A549 treated with CORT108297 at 1 μM for 4 hours (cell line): ENCODE measurements around the gene ZNF808. TPM values are rescaled to one million over a fixed set of nuclear protein-coding genes. Genes with fewer than 3 reads are reported as not detected.

Experiments used
- total RNA-seq: library from RNA; stranded (reverse); fragments of 200-300 nt; extraction: Qiagen RNA extraction; gene quantifications from 5 replicates; pipeline ENCODE4 v1.2.3, GENCODE V29; 2022

Gene ZNF808
- total RNA-seq, result 0.09 to 0.22 TPM (median 0.12 TPM) in 5 replicates

DNA sequence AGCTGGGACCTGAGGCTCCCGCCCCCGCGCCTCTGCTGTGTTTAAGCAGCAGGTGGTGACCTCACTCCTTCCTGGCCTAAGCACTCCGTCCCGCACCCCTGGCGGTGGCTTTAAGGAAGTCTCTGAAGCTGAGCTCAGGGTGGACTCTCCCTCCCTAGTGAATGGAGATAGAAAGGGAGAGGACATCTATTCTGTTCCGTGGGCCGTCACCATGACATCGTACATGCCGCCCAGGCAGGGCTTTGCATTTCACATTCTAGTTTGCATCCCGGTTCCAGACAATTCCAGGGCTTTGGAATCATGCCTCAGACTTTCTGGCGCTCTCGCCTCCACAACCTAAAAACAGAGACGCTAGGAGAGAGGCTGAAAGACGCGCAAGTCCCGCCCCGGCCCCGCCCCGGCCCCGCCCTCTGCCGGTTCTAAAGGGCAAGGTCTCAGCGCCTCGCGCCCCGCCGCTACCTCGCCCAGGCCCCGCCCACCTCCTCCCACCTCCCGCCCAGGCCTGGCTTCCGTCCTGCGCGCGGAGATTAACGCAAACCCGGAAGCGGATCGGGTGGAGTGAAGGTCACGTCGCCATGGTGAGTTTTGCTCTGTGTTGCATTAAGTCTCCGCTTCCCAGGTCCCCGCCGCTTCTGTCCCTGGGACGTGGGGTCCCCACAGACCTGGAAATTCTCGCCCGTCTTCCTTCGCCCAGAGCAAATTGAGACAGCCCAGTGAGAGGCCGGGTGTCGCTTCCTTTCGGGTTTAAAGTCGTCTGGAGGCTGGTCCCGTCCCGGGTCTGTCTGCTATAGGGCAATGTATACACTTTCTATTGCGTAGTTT, at the start of gene ZNF808:
ZNF808 (plus strand) TSS at position 535 of the 822 bp plus-strand sequence. CDS start 15,617 bp downstream, outside the sequence.

DNA sequence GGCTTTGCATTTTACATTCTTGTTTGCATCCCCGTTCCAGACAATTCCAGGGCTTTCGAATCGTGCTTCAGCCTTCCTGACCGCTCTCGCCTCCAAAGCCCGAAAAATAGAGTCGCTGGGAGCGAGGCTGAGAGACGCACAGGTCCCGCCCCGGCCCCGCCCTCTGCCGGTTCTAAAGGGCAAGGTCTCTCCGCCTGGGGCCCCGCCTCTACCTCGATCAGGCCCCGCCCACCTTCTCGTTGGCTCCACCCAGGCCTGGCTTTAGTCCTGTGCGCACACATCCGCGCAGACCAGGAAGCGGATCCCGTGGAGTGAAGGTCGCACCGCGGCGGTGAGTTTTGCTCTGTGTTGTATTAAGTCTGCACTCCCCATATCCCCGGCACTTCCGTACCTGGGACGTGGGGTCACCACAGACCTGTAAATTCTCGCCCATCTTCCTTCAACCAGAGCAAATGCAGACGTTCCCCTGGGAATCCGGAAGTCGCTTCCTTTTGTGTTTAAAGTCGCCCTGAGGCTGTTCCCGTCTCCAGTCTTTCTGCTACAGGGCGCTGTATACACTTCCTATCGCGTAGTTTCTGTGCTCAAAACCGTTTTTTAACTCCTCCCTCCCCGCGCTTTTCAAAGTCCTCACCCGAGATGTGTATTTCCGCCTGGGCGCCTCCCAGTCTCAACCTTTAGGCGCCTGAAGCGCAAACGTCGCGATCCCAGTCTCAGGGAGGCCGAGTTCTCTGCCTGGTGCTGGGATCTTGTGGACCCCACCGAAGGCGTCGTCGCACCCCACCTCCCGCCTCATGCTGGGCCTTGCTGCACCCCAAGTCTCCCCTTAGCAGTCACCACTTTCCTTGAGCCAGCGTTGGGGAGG, 42.8 kb downstream of the ZNF808 start, which contains the start of gene ZNF701:
ZNF701 (plus strand) TSS at position 288 of the 862 bp plus-strand sequence. CDS start 3,861 bp downstream, outside the sequence.

Other genes with a start within 250 kb of the ZNF808 start
- gene ZNF480, start 230.5 kb upstream of the ZNF808 start, total RNA-seq, result 6.9 to 17.9 TPM (median 17.1 TPM) in 5 replicates
- gene ZNF610, start 191.4 kb upstream of the ZNF808 start, total RNA-seq, result 0.08 TPM in 1 of 5 replicates, not detected in the others
- 0.55 to 1.3 TPM (median 0.70 TPM) in 5 replicates for gene ZNF880, start 157.7 kb upstream of the ZNF808 start, total RNA-seq
- gene ZNF528, start 129.8 kb upstream of the ZNF808 start, total RNA-seq, result 0.08 to 0.21 TPM (median 0.10 TPM) in 4 of 5 replicates, not detected in the other
- not detected in 5 replicates for gene ZNF534, start 98.5 kb upstream of the ZNF808 start, total RNA-seq
- not detected in 5 replicates for gene ZNF578, start 74.1 kb upstream of the ZNF808 start, total RNA-seq
- gene ZNF701, start 42.6 kb downstream of the ZNF808 start, total RNA-seq, result 0.07 to 0.33 TPM (median 0.24 TPM) in 5 replicates
- gene ZNF83, start 110.7 kb downstream of the ZNF808 start, total RNA-seq, result 0.06 to 0.18 TPM (median 0.16 TPM) in 5 replicates
- 2.1 to 5.1 TPM (median 2.5 TPM) in 5 replicates for gene ZNF611, start 207.4 kb downstream of the ZNF808 start, total RNA-seq